HepG2 (cell line): ENCODE data around the gene MYO5A. TPM values are rescaled to one million over a fixed set of nuclear protein-coding genes. Genes with fewer than 3 reads are reported as not detected.

Experiments used
- AKAP8 ChIP-seq: sonication (generic); formaldehyde crosslinking; IDR thresholded peaks from 2 replicates; pipeline ENCODE4 v1.5.1; 2020; ENCODE audit warnings: mild to moderate bottlenecking, missing genetic modification reagents
- CSRNP1 ChIP-seq: sonication (generic); formaldehyde crosslinking; IDR thresholded peaks from 2 replicates; pipeline ENCODE4 v1.8.1; 2023; ENCODE audit warnings: mild to moderate bottlenecking, missing genetic modification reagents
- GTF2F1 ChIP-seq: fragments of 150-350 bp; IDR thresholded peaks from 2 replicates; pipeline ENCODE4 v1.6.1; 2014; ENCODE audit warnings: low read length
- KLF15 ChIP-seq: sonication (generic); formaldehyde crosslinking; IDR thresholded peaks from 2 replicates; pipeline ENCODE4 v1.8.1; 2023; ENCODE audit warnings: borderline replicate concordance, mild to moderate bottlenecking, inconsistent platforms, missing genetic modification reagents, mixed read lengths
- MBD4 ChIP-seq: IDR thresholded peaks from 2 replicates; pipeline ENCODE4 v1.6.1; 2012; ENCODE audit warnings: low read length, inconsistent platforms, borderline replicate concordance
- MEF2D ChIP-seq: sonication (generic); formaldehyde crosslinking; IDR thresholded peaks from 2 replicates; pipeline ENCODE4 v1.5.1; 2020; ENCODE audit warnings: mild to moderate bottlenecking, missing genetic modification reagents
- POGK ChIP-seq: sonication (generic); formaldehyde crosslinking; conservative IDR thresholded peaks from 2 replicates; pipeline ENCODE4 v1.8.0; 2022; ENCODE audit warnings: mild to moderate bottlenecking, moderate library complexity, missing genetic modification reagents
- PRDM15 ChIP-seq: sonication (generic); formaldehyde crosslinking; IDR thresholded peaks from 2 replicates; pipeline ENCODE4 v1.4.0; 2020; ENCODE audit warnings: missing genetic modification reagents
- PTBP1 ChIP-seq: fragments of 200-400 bp; formaldehyde crosslinking; IDR thresholded peaks from 2 replicates; pipeline ENCODE4 v1.6.1; 2018; ENCODE audit warnings: low read length, low read depth; ENCODE audit not compliant: poor library complexity, severe bottlenecking
- ZNF276 ChIP-seq: sonication (generic); formaldehyde crosslinking; IDR thresholded peaks from 2 replicates; pipeline ENCODE4 v1.4.0; 2020; ENCODE audit warnings: mild to moderate bottlenecking, low read depth, missing genetic modification reagents
- ZNF326 ChIP-seq: sonication (generic); formaldehyde crosslinking; IDR thresholded peaks from 2 replicates; pipeline ENCODE4 v1.4.0; 2020; ENCODE audit warnings: missing genetic modification reagents, borderline replicate concordance
- ZNF350 ChIP-seq: sonication (generic); formaldehyde crosslinking; IDR thresholded peaks from 2 replicates; pipeline ENCODE4 v1.4.0; 2020; ENCODE audit warnings: mild to moderate bottlenecking, low read depth, missing genetic modification reagents, borderline replicate concordance
- ZNF354B ChIP-seq: sonication (generic); formaldehyde crosslinking; IDR thresholded peaks from 2 replicates; pipeline ENCODE4 v1.8.0; 2022; ENCODE audit warnings: mild to moderate bottlenecking, missing genetic modification reagents
- ZNF510 ChIP-seq: sonication (generic); formaldehyde crosslinking; IDR thresholded peaks from 2 replicates; pipeline ENCODE4 v1.4.0; 2020; ENCODE audit warnings: low read depth, mild to moderate bottlenecking, missing genetic modification reagents
- ZNF737 ChIP-seq: sonication (generic); formaldehyde crosslinking; IDR thresholded peaks from 2 replicates; pipeline ENCODE4 v1.5.0; 2020; ENCODE audit warnings: missing genetic modification reagents, mild to moderate bottlenecking, borderline replicate concordance
- ZSCAN25 ChIP-seq: sonication (generic); formaldehyde crosslinking; IDR thresholded peaks from 2 replicates; pipeline ENCODE4 v1.8.0; 2022; ENCODE audit warnings: mild to moderate bottlenecking, missing genetic modification reagents
- polyA plus RNA-seq, 8 experiments: library from polyadenylated mRNA; depleted of rRNA in 3 of 8; stranded (reverse) in 7 of 8; unstranded in 1 of 8; fragments of >200 nt; fragmentation: Illumina TruSeq in 4 of 8; extraction: Trizol in 4 of 8; gene quantifications; 2 replicates each; pipeline versions ENCODE4 v1.2.1 to v1.2.3, GENCODE V29; 2011 to 2016; ENCODE audit warnings: low read depth in 4 of 8, missing spikeins in 1 of 8, mixed read lengths in 1 of 8; ENCODE audit not compliant: insufficient read depth in 1 of 8
- total RNA-seq, 5 experiments: library from RNA; depleted of rRNA; stranded (reverse); fragments of >200 nt; fragmentation: Illumina TruSeq; extraction: Trizol; gene quantifications; 2 replicates each; pipeline ENCODE4 v1.2.3, GENCODE V29; 2016; ENCODE audit warnings: low read depth in 1 of 5
- TF ChIP-seq, protein P1 (sequence below): sonication (generic); formaldehyde crosslinking; IDR thresholded peaks from 2 replicates; pipeline ENCODE4 v1.4.0; 2020; ENCODE audit warnings: missing genetic modification reagents

Gene MYO5A
- total and polyA plus RNA-seq, 2 of the 13 experiments (the other 11 are each of a cell fraction or from before 2014, with no cell fraction given): 2.8 to 4.8 TPM

DNA sequence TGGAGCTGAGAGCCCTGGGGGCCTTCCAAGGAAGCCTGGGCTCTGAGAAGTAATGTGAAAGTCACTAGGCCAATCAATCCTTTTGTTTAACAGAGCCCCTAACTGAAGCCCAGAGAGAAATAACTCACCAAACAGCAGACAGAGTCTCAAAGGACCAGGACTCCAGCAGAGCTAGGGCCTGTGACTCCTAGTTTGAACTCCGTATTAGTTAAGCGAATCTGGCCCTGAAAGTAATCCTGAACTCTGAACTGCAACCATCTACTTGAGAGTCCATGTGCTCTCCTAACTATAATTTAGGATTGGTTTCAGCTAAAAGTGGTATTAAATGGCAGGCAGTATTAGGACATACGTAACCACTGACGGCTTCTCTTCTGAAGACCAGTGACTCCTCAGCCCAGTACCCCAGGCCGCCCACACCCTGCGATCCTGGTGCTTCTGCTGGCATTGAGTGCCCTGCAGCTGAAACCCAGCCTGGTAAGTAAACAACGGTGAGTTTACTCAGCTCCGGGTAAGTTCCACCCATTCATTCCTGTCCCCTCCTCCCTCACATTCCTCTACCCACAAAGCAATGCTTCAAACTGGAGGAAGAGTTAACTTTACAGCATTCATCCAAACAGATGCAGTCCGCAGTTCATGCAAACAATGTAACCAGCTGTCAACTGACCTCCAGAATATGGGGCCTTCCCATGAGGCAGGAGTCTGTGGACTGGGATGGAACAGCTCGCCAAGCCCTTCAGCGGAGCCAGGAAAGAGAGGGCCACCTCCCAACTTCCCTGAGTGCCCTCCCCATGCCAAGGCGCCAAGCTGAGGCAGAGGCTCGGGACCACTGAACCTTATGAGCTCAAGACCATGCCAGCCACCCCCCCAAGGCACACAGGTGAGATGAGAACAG, 240.4 kb downstream of the MYO5A start (continued):
- TF ChIP-seq PRDM15 (CRISPR knock-in tag) (0 out of 2 replicates have a peak, but pooled peaks have one; percentile 31), ZNF737 (no peak), AKAP8 (CRISPR knock-in tag) (peak; percentile 52; the same call in 1 of the 2 replicates), GTF2F1 (0 out of 2 replicates have a peak, but pooled peaks have one; percentile 32), MEF2D (CRISPR knock-in tag) (peak; percentile 86; the same call in 1 of the 2 replicates), ZNF276 (CRISPR knock-in tag) (peak; percentile 58; the same call in 1 of the 2 replicates), ZNF326 (CRISPR knock-in tag) (no peak), KLF15 (no peak), ZNF354B (CRISPR knock-in tag) (no peak), CSRNP1 (peak; percentile 59; the same call in 1 of the 2 replicates), ZNF510 (CRISPR knock-in tag) (no peak), MBD4 (no peak), POGK (peak; percentile 77; the same call in 1 of the 2 replicates), ZSCAN25 (CRISPR knock-in tag) (peak; percentile 92), PTBP1 (no peak), ZNF350 (CRISPR knock-in tag) (peak; percentile 89; the same call in 1 of the 2 replicates)
- TF ChIP-seq, protein P1, sequence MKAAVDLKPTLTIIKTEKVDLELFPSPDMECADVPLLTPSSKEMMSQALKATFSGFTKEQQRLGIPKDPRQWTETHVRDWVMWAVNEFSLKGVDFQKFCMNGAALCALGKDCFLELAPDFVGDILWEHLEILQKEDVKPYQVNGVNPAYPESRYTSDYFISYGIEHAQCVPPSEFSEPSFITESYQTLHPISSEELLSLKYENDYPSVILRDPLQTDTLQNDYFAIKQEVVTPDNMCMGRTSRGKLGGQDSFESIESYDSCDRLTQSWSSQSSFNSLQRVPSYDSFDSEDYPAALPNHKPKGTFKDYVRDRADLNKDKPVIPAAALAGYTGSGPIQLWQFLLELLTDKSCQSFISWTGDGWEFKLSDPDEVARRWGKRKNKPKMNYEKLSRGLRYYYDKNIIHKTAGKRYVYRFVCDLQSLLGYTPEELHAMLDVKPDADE (CRISPR knock-in tag): no peak
